Lung (tissue), 12 donors: ENCODE data around the gene VASP. TPM values are rescaled to one million over a fixed set of nuclear protein-coding genes. Genes with fewer than 3 reads are reported as not detected.

Source experiments
- ATAC-seq: fragments of 200-7000 bp; cut with Tn5 transposase; one replicate; pipeline ENCODE4 v1.9.1; 2020; ENCODE audit warnings: moderate number of reproducible peaks; ENCODE audit not compliant: insufficient read depth, low FRiP score
- DNase-seq, 3 donors: peaks; one replicate each; pipeline ENCODE4 v3.0.0-alpha.2; 2013 to 2017
- H3K27ac ChIP-seq, 2 donors: one replicate each; pipeline ENCODE4 v1.5.1; 2013; ENCODE audit warnings: mild to moderate bottlenecking in 2 of 2, moderate library complexity in 2 of 2, control low read depth in 1 of 2, inconsistent platforms in 1 of 2, low read depth in 1 of 2, low read length in 1 of 2
- H3K27me3 ChIP-seq, 3 donors: one replicate each; pipeline ENCODE4 v1.5.1; 2013; ENCODE audit warnings: low read length in 2 of 3; ENCODE audit not compliant: control insufficient read depth in 3 of 3, insufficient read depth in 3 of 3
- H3K36me3 ChIP-seq, 4 donors: one replicate each; pipeline ENCODE4 v1.5.1; 2013; ENCODE audit warnings: low read length in 4 of 4, mild to moderate bottlenecking in 1 of 4, moderate library complexity in 1 of 4; ENCODE audit not compliant: control insufficient read depth in 4 of 4, insufficient read depth in 4 of 4
- H3K4me1 ChIP-seq, 5 donors: one replicate each; pipeline ENCODE4 v1.5.1; 2013; ENCODE audit warnings: low read length in 5 of 5, mild to moderate bottlenecking in 2 of 5, moderate library complexity in 1 of 5; ENCODE audit not compliant: control insufficient read depth in 5 of 5, insufficient read depth in 5 of 5
- H3K4me3 ChIP-seq: one replicate; pipeline ENCODE4 v1.5.1; 2013; ENCODE audit warnings: mild to moderate bottlenecking, control low read depth, moderate library complexity
- H3K9ac ChIP-seq, 2 donors: one replicate each; pipeline ENCODE4 v1.5.1; 2013; ENCODE audit warnings: low read length in 2 of 2, control low read depth in 1 of 2; ENCODE audit not compliant: insufficient read depth in 1 of 2
- H3K9me3 ChIP-seq, 4 donors: one replicate each; pipeline ENCODE4 v1.5.1; 2013; ENCODE audit warnings: low read length in 3 of 4, mild to moderate bottlenecking in 1 of 4, moderate library complexity in 1 of 4; ENCODE audit not compliant: control insufficient read depth in 4 of 4, insufficient read depth in 3 of 4
- CTCF ChIP-seq: IDR thresholded peaks from 2 replicates; pipeline ENCODE4 v1.5.1; 2012; ENCODE audit warnings: mild to moderate bottlenecking; ENCODE audit errors: control extremely low read depth, extremely low read depth
- WGBS, 2 donors: extraction: QIAGEN DNeasy Blood & Tissue Kit; methylation state at CpG; one replicate each; pipeline ENCODE4 v1.1.7; 2013; 5-methylcytosine and 5-hydroxymethylcytosine counted together
- polyA plus RNA-seq, 2 donors: library from polyadenylated mRNA; stranded (reverse); fragments of 200-250 nt; gene quantifications; one replicate each; pipeline ENCODE4 v1.2.1, GENCODE V29; 2013
- total RNA-seq, 2 donors: library from RNA; depleted of rRNA in 1 of 2; stranded (reverse); fragments of >200 nt in 1 of 2; gene quantifications; one replicate each; pipeline ENCODE4 v1.2.1, GENCODE V29; 2014 to 2021
- donor health status: control.
- donor health status: control.
- donor health status: Bipolar disorder and iron deficiency.
- donor health status: healthy.
- donor health status: DM: yes; HTN: yes; CAD: no.

VASP gene
- total and polyA plus RNA-seq, 4 donors, result 49.1 to 237 (median 170) TPM

- Histone ChIP-seq H3K4me1 (peaks cover 0 to 15% (median 3%) of the 10 kb centered on the region in 5 donors), H3K27ac (peak overlapping the region; percentile 36 to 75), H3K9ac (no peak overlapping the region), H3K9me3 (no peaks in the 10 kb centered on the region), H3K27me3 (no peaks in the 10 kb centered on the region), H3K36me3 (peaks cover under 1 to 26% (median 5%) of the 10 kb centered on the region in 4 donors), H3K4me3 (no peak overlapping the region)
- DNase-seq, result peak in 1 of 3 donors; percentile 29
- ATAC-seq, result peak; percentile 63
- TF ChIP-seq CTCF, result no peak
- WGBS, 2 donors, result 31 to 54% methylated on average over 10 of the region's 10 CpGs
Observed at GRCh38 chr19:45515081-45515624, 7.9 kb downstream of the VASP start.

- Histone ChIP-seq H3K9me3 (no peaks in the 10 kb centered on the region), H3K27me3 (no peaks in the 10 kb centered on the region), H3K36me3 (peaks cover 3 to 30% (median 8%) of the 10 kb centered on the region in 4 donors), H3K4me1 (peaks cover 0 to 15% (median 2%) of the 10 kb centered on the region in 5 donors), H3K27ac (peak overlapping the region in 1 of 2 donors; percentile 75), H3K4me3 (no peak overlapping the region), H3K9ac (no peak overlapping the region)
- 32 to 67% methylated on average over 9 of the region's 9 CpGs for WGBS, 2 donors
- DNase-seq, result peak in 1 of 3 donors; percentile 11
- no peak for TF ChIP-seq CTCF
- peak; percentile 24 for ATAC-seq
Observed at GRCh38 chr19:45515807-45516401, 8.6 kb downstream of the VASP start.

- 66 to 73% methylated on average over 7 of the region's 7 CpGs for WGBS, 2 donors
Observed at GRCh38 chr19:45517238-45517637, 10.0 kb downstream of the VASP start.

More at GRCh38 chr19:45517238-45517637, 10.0 kb downstream of the VASP start:
- no peaks in the 10 kb centered on the region for H3K9me3 ChIP-seq
- ATAC-seq (no peak), DNase-seq (no peak)
- no peaks in the 10 kb centered on the region for H3K27me3 ChIP-seq
- no peak overlapping the region for H3K4me3 ChIP-seq
- H3K36me3 ChIP-seq, result peaks cover 3 to 41% (median 11%) of the 10 kb centered on the region in 4 donors
- peaks cover 0 to 15% (median 0%) of the 10 kb centered on the region in 5 donors for H3K4me1 ChIP-seq
- no peak overlapping the region for H3K9ac ChIP-seq
- TF ChIP-seq CTCF, result no peak
- H3K27ac ChIP-seq, result no peak overlapping the region
